ENCODE measurements around the gene NBAS.

NBAS gene

DNA sequence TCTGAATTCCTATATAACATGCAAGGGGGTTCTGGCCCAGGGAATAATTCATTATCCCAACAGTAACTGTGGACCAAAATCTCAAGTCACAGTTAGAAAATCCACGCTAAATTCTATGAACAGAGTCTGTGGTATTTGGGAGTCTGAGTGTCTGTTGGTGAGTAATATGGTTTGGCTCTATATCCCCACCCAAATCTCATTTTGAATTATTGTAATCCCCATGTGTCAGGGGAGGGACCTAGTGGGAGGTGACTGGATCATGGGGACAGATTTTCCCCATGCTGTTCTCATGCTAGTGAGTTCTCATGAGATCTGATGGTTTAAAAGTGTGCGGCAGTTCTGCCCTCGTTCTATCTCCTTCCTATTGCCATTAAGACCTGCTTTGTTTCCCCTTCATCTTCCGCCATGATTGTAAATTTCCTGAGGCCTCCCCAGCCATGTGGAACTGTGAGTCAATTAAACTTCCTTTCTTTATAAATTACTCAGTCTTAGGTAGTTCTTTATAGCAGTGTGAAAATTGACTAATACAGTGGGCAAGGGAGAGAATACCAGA lies 68.3 kb downstream of the NBAS start:
- Histone ChIP-seq H3K27ac (ENCODE audit: low read depth, low read length, poor library complexity, severe bottlenecking) (no peak overlapping the region), H3K4me2 (ENCODE audit: low read length) (no peak overlapping the region), H3K4me3 (ENCODE audit: low read depth, low read length, poor library complexity, severe bottlenecking) (no peak overlapping the region), H2AFZ (ENCODE audit: low read length) (no peak overlapping the region), H3K79me2 (ENCODE audit: insufficient read depth, low read length) (no peaks in the 10 kb centered on the region), H3K9me3 (ENCODE audit: low read length) (no peaks in the 10 kb centered on the region), H3F3A (ENCODE audit: insufficient read depth, low read length) (no peaks in the 10 kb centered on the region), H3K27me3 (ENCODE audit: insufficient read depth, low read length) (no peaks in the 10 kb centered on the region), H3K4me1 (ENCODE audit: insufficient read depth, low read length, severe bottlenecking) (no peaks in the 10 kb centered on the region), H3K9me2 (ENCODE audit: low read depth, low read length) (no peaks in the 10 kb centered on the region), H4K20me1 (ENCODE audit: insufficient read depth, low read length) (no peaks in the 10 kb centered on the region), H3K9ac (ENCODE audit: low read length) (no peak overlapping the region), H3K36me3 (ENCODE audit: insufficient read depth, low read length) (no peaks in the 10 kb centered on the region; the same call in 1 of the 2 replicates)
- no peak for TF ChIP-seq EZH2 (IDR thresholded peaks at IDR 0.05; ENCODE audit: borderline replicate concordance, low read length)
- TF ChIP-seq, protein P1, sequence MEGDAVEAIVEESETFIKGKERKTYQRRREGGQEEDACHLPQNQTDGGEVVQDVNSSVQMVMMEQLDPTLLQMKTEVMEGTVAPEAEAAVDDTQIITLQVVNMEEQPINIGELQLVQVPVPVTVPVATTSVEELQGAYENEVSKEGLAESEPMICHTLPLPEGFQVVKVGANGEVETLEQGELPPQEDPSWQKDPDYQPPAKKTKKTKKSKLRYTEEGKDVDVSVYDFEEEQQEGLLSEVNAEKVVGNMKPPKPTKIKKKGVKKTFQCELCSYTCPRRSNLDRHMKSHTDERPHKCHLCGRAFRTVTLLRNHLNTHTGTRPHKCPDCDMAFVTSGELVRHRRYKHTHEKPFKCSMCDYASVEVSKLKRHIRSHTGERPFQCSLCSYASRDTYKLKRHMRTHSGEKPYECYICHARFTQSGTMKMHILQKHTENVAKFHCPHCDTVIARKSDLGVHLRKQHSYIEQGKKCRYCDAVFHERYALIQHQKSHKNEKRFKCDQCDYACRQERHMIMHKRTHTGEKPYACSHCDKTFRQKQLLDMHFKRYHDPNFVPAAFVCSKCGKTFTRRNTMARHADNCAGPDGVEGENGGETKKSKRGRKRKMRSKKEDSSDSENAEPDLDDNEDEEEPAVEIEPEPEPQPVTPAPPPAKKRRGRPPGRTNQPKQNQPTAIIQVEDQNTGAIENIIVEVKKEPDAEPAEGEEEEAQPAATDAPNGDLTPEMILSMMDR (IDR thresholded peaks at IDR 0.05; ENCODE audit: low read length): no peak

DNA sequence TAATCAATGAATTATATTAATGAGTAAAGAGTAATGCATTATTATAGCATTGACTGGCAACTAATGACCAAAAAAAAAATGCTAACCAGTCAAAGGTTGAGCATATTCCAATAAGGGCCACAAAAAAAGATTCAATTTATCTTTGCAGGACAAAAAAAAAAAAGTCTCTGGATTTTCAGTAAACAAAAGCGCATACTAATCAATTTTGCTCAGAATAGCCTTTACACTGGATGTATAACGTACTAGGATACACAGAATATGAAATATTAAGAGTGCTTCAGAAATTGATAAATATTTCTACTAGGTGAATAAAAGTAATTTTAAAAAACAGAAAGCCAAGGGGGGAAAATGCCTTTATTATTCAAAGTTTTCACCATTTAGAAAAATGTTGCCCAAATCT lies 74.4 kb downstream of the NBAS start:
- Histone ChIP-seq H3K27ac (ENCODE audit: low read depth, low read length, poor library complexity, severe bottlenecking) (no peak overlapping the region), H3K36me3 (ENCODE audit: insufficient read depth, low read length) (peaks cover 9% of the 10 kb centered on the region; the same call in 1 of the 2 replicates), H2AFZ (ENCODE audit: low read length) (no peak overlapping the region), H3K27me3 (ENCODE audit: insufficient read depth, low read length) (no peaks in the 10 kb centered on the region), H3K79me2 (ENCODE audit: insufficient read depth, low read length) (no peaks in the 10 kb centered on the region), H3K4me2 (ENCODE audit: low read length) (no peak overlapping the region), H3K9ac (ENCODE audit: low read length) (no peak overlapping the region), H3F3A (ENCODE audit: insufficient read depth, low read length) (no peaks in the 10 kb centered on the region), H4K20me1 (ENCODE audit: insufficient read depth, low read length) (no peaks in the 10 kb centered on the region), H3K9me2 (ENCODE audit: low read depth, low read length) (no peaks in the 10 kb centered on the region), H3K9me3 (ENCODE audit: low read length) (no peaks in the 10 kb centered on the region), H3K4me3 (ENCODE audit: low read depth, low read length, poor library complexity, severe bottlenecking) (no peak overlapping the region), H3K4me1 (ENCODE audit: insufficient read depth, low read length, severe bottlenecking) (no peaks in the 10 kb centered on the region)
- no peak for TF ChIP-seq EZH2 (IDR thresholded peaks at IDR 0.05; ENCODE audit: borderline replicate concordance, low read length)
- TF ChIP-seq, protein P1 (IDR thresholded peaks at IDR 0.05; ENCODE audit: low read length): no peak

DNA sequence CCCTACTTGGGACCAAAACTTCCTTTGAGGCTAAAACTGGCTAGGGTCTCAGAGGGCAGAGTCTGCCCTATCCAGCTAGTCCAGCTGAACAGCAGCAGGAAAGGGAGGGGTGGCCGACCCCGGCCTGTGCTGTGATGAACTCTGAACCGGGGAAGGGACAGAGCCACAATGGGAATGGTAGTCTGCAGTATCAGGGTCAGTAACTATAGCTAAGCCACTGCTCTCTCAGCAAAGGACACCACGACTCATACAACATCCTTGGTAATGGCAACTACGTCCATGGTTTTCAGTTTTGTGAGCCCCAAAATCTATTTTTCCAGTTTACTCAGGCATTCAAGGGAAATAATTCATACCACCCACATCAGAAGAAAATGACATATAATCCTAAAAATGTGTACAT lies 75.2 kb downstream of the NBAS start:
- TF ChIP-seq, protein P1 (IDR thresholded peaks at IDR 0.05; ENCODE audit: low read length): no peak
- no peak for TF ChIP-seq EZH2 (IDR thresholded peaks at IDR 0.05; ENCODE audit: borderline replicate concordance, low read length)
- H3K9me2 ChIP-seq (ENCODE audit: low read depth, low read length): no peaks in the 10 kb centered on the region
- no peaks in the 10 kb centered on the region for H3K79me2 ChIP-seq (ENCODE audit: insufficient read depth, low read length)
- no peaks in the 10 kb centered on the region for H3F3A ChIP-seq (ENCODE audit: insufficient read depth, low read length)
- no peaks in the 10 kb centered on the region for H3K4me1 ChIP-seq (ENCODE audit: insufficient read depth, low read length, severe bottlenecking)
- H4K20me1 ChIP-seq (ENCODE audit: insufficient read depth, low read length): no peaks in the 10 kb centered on the region
- H2AFZ ChIP-seq (ENCODE audit: low read length): no peak overlapping the region
- no peak overlapping the region for H3K9ac ChIP-seq (ENCODE audit: low read length)
- peaks cover 16% of the 10 kb centered on the region; the same call in 1 of the 2 replicates for H3K36me3 ChIP-seq (ENCODE audit: insufficient read depth, low read length)
- no peak overlapping the region for H3K4me2 ChIP-seq (ENCODE audit: low read length)
- H3K27me3 ChIP-seq (ENCODE audit: insufficient read depth, low read length): no peaks in the 10 kb centered on the region
- H3K27ac ChIP-seq (ENCODE audit: low read depth, low read length, poor library complexity, severe bottlenecking): no peak overlapping the region
- H3K4me3 ChIP-seq (ENCODE audit: low read depth, low read length, poor library complexity, severe bottlenecking): no peak overlapping the region
- H3K9me3 ChIP-seq (ENCODE audit: low read length): no peaks in the 10 kb centered on the region

Measured in OCI-LY1 (cell line).